Activated CD8-positive, alpha-beta memory T cell treated with anti-CD3 and anti-CD28 coated beads, Interleukin-2, amount 50 U/mL, for 48 hours (primary cell): Measurements from ENCODE around the gene HMCN1.

Source experiments
- DNase-seq: peaks from one replicate; pipeline ENCODE4 v3.0.0-alpha.2; 2020

Gene HMCN1

GRCh38 chr1:186050360-186050759 lies 316.2 kb downstream of the HMCN1 start:
- no peak for DNase-seq

- no peak for DNase-seq
These were observed 319.8 kb downstream of the HMCN1 start for GRCh38 chr1:186054003-186054402.

GRCh38 chr1:186054932-186055331 lies 320.7 kb downstream of the HMCN1 start:
- DNase-seq: no peak

DNA sequence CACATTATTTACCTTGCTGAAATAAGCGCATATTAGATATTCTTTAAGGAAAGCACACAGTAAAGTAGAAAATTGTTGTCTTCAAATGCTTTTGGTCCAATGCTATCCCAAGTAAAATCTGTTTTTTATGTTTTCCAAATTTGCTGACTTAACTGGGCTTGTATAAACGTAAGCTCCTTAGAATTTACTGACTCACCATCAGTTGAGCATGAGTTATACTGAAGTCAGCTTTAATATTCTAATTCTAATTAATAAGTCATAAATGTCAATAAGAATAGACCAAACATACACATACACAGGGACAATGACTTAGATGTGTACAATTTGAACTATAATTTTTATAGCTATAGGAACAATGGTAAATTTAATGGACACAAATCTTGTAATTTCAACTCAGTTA lies 321.7 kb downstream of the HMCN1 start:
- no peak for DNase-seq

- no peak for DNase-seq
These were observed 322.9 kb downstream of the HMCN1 start for GRCh38 chr1:186057086-186057485.

- no peak for DNase-seq
These were observed 325.1 kb downstream of the HMCN1 start for GRCh38 chr1:186059311-186059710.

- DNase-seq: no peak
These were observed 325.6 kb downstream of the HMCN1 start for GRCh38 chr1:186059752-186060151.

GRCh38 chr1:186060226-186060625 lies 326.0 kb downstream of the HMCN1 start:
- DNase-seq: no peak

GRCh38 chr1:186063091-186063657 lies 329.0 kb downstream of the HMCN1 start:
- no peak for DNase-seq

DNA sequence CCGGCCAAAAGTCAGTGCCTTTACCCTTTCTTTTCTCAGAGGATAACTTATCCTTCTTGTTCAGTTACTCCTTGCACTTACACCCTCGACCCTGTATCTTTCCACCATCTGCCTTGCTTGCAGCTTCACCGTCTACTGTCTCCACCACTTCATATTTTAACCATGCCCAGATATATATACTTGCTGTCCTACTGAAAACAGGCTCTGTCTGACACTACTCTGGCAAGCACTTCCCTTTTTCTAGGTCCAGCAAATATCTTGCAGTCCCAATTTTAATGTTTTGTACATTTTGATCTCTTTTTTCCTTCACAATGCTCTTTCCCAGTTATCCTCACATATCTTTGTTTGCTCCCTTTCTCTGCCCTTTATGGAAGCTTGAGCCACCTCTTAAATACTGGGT lies 332.2 kb downstream of the HMCN1 start:
- DNase-seq: no peak

GRCh38 chr1:186073697-186074096 lies 339.5 kb downstream of the HMCN1 start:
- no peak for DNase-seq

GRCh38 chr1:186076006-186076405 lies 341.8 kb downstream of the HMCN1 start:
- DNase-seq: no peak

DNA sequence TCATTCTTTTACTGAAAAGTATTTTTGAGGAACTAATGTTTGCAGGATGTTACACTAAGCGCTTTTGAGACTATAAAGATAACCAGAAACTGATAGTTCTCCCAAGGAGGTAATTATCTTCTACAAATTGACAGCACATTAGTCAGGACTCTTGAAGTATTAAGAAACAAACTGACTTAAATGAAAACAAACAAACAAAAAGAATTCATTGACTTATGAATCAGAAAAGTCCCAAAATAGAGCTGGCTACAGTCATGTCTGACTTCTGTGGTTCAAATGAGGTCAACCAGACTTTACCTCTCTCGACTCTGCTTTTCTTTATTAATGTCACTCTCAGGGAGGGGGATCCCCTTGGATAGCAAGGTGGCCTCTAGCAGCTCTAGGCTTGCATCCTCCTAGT lies 344.1 kb downstream of the HMCN1 start:
- no peak for DNase-seq

DNA sequence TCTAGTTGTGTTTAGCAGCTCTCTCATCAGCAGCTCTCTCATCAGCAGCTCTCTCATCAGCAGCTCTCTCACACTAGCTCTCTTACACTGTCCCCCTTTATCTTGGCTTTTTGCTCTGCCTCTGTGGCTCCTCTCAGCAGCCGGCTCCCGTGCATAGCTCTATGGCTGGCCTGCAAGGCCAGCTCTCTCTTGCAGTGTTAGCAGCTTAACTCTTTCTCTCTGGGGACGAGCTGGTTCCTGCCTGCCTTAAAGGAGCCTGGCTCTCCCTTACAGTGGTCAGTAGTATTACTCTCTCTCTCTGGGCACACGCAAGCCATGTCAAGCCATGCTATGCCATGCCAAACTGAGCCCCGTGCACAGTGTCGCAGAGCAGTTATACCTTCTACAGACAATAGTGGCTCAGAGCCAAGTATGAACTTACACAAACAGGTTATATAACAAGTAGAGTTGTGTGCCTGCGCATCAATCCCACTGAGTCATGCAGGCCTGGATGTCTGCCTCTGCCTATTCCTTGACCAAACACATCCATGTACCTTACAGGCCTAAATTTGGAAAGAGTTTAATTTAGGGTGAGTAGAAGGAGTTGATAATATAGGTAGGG lies 345.0 kb downstream of the HMCN1 start:
- no peak for DNase-seq

DNA sequence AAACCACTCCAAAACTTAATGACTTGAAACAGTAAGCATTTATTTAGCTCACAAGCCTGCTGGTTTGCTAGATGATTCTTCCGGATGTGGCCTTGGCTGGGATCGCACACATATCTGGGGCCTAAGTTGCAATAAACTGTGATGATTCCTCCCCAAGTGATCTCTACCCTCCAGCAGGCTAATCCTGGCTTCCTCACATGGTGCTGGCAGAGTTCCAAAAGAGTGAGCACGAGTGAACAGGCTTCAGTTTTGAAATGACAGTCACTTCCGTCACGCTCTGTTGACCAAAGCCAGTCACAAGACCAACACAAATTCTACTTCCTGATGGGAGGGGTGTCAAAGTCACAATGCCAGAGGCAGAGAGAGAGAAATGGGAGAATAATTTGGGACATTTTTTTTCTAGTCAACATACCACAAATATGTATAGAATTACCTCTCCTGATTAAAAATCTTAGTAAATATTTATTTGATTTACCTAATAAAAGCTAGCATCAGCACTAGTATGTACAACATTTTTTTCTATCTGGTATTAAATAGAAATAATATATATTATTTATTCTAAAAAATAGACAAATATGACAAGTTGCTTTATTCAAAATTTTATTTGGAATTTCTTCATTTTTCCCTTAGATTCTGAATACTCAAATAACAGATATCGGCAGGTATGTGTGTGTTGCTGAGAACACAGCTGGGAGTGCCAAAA lies 348.2 kb downstream of the HMCN1 start:
- DNase-seq: no peak

GRCh38 chr1:186086583-186086982 lies 352.4 kb downstream of the HMCN1 start:
- no peak for DNase-seq

GRCh38 chr1:186089940-186090339 lies 355.7 kb downstream of the HMCN1 start:
- no peak for DNase-seq

DNA sequence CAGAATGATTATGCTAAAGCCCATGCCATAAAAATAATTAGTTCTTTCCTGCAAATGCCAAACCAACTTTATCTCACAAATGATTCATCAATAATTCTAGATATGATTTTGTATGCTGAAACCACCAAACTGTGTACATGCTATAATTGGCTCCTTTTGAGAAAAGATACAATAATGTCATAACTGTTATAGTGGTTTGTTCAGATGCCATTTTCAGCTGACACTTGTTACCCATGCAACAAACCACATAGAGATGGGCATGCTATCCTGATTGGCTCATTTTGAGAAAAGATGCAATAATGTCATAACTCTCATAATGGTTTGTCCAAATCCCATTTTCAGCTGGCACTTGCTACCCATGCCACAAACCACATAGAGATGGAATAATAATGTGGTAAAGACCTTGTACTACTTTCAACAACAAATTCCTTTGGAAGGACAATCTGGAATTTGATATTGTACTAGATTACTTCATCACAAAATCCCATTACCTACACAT lies 357.1 kb downstream of the HMCN1 start:
- DNase-seq: no peak

GRCh38 chr1:186093437-186093836 lies 359.2 kb downstream of the HMCN1 start:
- DNase-seq: no peak

DNA sequence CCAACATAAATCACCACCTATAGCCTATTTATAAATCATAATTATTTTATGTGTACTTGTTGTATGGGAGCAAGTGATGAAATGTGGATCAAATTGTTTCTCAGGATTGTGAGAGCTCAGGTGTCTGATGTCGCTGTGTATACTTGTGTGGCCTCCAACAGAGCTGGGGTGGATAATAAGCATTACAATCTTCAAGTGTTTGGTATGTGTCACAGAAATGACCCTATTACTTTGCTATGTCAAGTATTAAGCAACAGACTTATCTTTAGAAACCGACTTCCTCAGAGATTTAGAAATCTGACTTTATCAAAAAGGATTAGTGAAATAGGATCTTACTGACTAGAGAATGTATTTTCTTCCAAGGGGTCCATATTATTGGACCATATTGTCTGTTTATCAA lies 360.0 kb downstream of the HMCN1 start:
- DNase-seq: no peak

DNA sequence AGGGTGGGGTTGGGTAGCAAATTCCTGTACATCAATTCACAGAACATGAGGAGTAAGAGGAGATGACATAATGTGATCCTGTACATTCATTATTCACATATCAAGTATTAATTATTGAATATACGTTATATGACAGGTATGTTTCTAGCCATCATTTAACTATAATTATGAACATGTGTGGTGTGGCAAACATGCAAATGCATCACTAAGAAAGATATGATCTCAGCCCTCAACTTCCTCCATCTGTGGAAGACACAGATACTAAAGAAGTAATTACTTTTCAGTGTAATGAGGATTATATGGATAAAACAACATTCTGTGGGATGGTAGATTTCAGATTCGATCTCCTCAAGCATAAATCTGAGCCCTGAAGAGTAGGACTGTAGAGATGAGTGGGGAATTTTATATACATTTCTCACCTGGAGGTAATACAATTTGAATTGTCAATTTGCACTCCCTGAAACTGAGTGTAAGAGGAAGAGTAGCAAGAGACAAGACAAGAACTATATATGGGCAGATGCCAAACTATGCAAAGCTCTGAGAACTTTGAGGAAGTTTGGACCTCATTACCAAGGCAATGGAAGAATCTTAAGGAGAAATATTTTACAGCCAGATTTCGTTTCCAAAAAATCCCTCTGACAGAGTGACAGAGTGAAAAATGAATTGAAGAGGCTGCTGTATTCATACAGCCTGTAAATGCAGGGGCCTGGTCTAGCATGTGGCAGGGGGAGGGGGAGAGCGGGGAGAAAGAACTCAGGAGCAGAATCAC lies 365.3 kb downstream of the HMCN1 start:
- DNase-seq: no peak

DNA sequence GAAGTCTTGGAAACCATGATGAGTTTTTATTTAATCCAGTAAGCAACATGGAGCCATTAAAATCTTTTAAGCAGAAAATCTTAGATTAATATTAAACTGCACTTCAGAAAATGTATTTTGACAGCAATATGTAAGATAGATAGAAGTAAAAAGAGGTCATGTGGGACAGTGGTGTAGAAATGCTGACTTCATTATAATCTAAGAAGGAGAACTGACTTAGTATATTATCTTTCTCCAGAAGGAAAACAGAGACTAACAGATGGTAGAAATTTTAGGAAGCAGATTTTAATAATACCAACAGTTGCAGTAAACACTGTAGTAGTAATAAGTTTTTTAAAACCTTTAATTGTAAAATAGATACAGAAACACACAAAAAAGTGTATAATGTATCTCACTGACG lies 367.9 kb downstream of the HMCN1 start:
- DNase-seq: no peak

DNA sequence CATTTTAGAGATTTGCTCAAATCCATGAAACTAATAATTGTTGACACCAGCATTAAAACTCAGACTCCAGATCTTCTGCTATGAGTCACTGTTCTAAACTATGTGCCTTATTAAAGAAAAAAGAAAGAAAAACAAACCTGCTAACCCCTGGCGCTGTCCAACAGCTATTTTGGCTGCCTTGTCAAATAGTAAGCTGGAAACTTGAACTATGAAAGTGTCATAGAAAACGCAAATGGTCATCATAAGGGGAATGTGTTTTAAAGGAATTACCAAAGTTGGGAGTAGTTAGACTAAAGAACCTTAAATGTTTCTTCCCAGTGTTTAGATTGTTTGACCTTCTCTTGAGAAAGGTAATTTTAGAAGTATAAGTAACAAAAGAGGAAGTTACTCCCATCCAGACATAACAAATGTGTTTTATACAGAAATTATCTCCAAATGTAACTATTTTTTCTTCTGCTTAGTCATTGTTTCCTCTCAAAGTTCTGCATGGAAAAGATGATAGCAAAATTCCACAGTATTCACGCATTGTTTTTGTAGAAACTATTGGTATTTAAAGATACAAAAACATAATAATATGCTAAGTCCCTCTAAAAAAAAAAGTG lies 368.5 kb downstream of the HMCN1 start:
- no peak for DNase-seq
